Measurements from ENCODE around the gene EXOC7.
"Not testable (repeated sequence)": the region's sequence is repeated elsewhere in the genome, so short reads cannot be mapped to it uniquely, and the experiment has no call there.

EXOC7 gene

DNA sequence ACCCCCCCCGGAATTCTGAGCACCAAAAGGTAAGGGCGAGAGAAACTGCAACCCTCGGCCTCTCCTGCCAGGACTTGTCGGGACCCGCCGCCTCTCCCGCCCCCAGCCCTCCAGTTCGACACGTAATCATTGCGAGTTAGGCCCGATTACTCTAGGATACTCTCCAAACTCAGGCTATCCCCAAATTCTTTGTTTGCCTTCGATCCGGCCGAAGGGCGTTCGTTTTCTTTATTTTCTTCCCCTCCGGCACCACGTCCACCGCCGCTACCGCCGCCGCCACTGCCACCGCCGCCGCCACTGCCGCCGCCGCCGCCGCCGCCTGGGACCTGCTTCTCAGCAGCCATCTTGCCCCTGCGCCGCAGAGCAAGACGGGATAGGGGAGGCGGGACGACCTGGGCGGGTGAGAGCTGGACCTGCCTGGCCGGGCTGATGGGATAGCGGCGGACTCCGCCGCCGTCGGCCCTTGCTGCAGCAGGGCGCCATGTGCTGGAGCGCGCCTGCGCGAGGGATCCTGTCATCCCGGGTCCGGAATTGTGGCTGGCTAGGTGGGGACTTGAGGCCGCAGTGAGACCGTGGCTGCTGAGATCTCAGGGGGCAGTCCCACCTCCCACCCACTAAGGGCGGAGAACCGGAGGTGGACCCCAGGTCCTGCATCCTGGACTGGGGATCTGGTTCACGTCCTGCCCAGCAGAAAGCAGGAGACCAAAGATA lies 31.3 kb downstream of the EXOC7 start, which contains the start of gene SRP68:
Gene SRP68 (minus strand): TSS at position 370 of the 711 bp plus-strand sequence. CDS start 26 bp downstream, at position 344.
- DNase-seq (ENCODE audit: low read depth), result peak; percentile 95

DNA sequence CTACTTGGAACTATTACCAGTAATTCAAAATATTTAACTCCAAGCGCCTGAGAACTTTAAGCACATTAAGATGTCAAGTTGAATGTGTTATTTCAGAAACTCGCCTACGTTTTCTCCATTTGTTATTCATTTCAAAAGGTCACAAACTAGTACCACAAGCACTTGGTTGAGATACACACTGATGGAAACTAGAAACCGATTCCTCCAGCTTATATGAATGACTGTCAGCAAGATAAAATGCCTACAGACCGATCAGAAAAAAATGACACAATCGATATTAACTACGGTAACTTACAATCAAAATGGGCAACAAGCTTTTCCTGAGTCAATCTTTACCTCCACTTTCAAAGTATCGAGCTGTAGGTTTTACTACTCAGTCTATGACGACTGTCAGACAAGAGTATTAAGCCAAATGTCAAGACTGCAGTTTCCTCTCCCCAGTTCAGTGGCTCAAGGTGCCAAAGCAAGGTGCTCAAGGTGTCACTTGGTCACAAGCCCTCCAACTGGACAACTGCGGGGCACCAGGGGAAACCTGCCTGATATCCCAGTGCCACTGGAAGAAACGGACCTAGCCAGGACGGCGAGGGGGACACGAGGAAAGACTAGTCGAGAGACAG lies 31.9 kb downstream of the EXOC7 start:
- DNase-seq (ENCODE audit: low read depth), result no peak

DNA sequence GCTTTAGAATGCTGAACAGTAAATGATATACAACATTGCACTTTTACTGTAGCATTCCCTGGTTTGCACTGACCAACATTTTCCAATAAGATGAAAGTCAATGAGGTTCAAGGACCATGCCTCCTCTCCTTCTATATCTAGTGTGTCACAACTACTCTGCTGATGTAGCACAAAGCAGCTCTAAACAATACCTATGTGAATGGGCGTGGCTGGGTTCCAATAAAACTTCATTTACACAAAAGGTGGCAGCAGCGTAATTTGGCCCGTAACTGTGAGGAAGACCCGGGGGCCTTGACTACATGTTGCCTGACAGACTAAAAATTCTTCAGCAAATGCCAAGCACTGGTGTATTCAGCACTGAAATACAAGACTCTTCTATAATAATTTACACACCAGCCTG lies 37.8 kb downstream of the EXOC7 start:
- no peak for DNase-seq (ENCODE audit: low read depth)

DNA sequence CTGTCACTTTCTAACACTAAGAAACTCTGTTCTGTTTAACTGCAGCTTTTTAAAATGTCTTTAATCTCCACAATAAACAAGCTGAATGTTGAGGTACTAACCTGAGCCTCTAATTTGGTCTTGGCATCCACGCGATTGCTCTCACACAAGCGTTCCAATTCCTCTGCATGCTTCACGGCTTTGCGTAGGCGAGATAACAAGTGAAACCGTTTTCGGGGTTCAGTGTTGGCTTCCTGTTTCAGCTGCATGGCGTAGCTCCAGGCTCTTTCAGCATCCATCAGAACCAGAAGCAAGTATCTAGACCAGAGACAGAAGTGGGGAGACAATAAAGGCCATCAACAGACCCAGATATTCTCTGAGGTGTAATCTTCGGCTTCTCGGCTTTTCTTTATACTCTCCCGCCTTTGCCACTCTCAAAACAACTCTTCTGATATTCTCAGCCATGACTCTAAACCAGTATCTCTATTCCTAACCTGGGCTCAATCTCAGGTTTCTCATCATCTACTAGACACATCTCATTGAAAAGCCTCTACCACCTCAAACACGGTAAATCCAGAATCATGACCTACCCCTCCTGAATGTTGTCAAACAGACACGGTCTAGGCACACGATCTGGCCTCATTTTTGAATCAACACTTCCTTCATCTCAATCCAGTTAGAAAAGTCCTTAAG lies 39.6 kb downstream of the EXOC7 start:
- DNase-seq (ENCODE audit: low read depth), result no peak

DNA sequence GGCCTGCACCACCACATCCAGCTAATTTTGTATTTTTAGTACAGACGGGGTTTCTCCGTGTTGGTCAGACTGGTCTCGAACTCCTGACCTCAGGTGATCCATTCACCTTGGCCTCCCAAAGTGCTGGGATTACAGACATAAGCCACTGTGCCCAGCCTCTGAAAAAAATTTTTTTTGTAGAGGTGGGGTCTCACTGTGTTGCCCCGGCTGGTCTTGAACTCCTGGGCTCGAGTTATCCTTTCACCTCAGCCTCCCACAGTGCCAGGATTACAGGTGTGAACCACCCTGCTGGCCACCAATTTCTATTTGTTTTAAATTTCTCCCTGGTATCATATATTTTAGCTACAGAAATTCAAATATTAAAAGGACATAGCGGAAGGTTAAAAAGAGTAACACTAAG lies 45.3 kb downstream of the EXOC7 start:
- not testable (repeated sequence) for DNase-seq (ENCODE audit: low read depth)

DNA sequence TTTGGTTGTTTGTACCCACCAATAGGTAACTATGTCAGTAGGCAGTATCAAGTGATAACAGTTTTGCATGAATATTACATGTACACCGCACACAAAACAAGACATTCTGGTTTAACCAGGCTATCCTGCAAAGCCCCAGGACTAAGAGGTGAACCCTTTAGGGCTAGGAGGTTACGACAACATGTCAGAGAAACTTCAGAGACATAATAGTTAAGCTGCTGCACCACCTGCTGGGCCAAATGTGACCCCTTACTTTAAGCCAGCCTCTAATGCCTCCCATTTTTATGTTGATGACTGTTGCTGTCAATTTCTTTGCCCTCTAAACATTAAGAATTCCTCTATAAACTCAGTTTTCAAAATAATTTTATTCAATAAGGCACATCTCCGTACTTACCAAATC lies 46.7 kb downstream of the EXOC7 start:
- no peak for DNase-seq (ENCODE audit: low read depth)

DNA sequence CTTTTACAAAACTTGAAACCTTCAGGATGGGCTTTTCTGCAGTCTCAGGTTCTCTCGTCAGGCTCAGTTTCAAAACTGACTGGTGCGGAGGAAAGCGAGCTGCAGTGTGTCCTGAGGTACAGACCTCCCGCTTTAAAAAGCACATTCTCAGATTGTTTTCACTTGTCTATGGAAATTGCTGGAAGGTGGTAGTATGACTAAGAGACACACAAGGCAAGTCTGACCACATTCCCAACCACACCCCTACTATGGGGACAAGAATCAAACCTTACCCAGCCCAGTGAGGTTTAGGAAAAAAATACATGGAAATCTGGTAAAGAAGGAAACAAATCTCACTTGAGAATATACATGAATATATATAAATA lies 49.5 kb downstream of the EXOC7 start:
- DNase-seq (ENCODE audit: low read depth), result peak; percentile 82

DNA sequence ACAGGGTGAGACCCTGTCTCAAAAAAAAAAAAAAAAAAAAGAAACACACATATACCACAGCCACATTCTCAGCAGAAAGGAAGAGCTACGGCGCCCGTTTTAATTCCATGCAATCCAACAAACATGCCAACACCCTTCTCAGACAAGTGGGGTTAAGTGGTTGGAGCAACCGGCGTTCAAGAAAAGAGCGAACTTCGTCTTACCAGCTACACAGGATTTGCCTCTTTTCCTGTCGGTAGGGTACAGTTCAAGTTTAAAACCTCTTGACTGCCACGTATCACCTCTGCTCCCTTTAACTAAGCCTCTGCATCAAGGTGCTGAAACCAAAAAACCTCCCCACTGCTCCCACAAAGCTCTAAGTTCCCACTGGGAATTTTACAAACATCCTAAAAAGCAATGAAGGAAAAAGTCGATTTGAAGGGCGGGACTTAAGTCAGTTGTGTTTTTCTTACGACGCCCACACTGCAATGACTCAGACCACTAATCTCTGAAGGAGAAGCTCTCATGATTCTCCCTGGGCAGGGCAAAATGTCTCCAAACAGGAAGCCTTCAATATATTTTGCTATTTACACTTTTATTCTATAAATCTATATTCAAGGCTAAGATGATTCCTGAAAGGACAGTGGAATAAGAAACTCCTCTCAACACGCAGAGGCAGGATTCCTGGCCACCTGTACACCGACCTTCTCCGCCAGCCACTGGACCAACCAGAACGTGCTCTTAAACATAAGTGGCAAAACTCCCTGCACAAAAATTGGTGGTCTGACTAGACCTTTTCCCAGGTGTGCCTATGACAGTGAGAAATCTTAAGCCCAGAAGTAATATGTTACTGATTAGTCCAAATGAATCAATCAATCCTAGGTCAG lies 50.1 kb downstream of the EXOC7 start:
- peak; percentile 87 for DNase-seq (ENCODE audit: low read depth)

DNA sequence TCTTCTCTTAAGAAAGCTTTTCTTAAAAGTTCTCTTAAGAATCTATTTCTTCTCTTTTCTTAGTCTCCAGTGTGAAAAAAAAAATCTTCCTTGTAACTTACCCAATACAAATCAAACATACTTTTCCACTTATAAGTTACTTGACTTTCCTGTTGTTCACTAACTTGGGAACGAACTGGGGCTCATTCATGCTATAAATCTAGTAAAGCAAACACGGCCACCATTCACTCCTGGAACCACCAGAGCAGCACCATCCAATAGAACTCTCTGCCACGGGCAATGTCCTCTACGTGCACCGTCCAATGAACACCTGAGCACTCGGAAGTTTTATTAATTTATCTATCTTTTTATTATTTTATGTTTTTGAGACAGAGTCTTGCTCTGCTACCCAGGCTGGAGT lies 52.0 kb downstream of the EXOC7 start:
- no peak for DNase-seq (ENCODE audit: low read depth)

DNA sequence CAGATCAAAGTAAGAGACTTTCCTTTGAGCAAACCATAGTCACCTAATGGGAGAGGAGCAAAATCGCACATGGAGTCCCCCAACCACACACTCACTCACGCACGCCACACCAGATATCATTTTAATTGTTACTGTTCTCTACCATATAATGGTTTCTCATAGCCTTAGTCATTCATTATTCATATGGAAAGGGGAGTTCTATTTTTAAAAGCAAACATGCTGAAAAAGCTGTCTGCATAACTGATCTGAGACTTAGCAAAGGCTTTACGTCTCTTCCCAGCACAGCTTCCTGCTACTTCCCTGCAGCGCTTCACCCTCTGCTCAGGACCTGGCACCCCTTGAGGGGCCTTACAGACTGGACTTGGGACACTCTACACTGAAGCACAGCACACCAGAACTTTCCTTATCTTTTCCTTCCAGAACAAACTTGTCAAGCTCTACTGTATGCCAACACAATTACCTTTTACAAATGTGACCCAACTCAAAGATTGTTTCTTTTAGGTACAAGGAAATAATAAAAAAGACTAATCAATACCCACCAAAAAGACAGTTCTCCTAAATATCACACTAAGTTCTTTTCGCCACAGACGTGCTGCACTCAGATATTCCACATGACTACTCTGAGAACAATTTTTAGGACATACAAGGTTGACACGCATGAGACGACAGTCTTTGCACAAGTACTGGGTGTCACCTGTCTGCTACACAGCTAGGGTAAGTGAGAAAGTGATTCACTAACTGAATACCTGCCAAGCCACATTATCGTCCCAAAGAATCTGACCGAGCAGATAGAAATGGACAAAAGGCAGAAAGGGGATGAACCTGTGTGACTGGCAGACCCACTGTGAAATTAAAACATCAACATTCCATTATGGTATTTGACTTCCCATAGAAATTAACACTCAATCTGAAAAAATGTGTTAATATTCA lies 52.8 kb downstream of the EXOC7 start:
- peak; percentile 26 for DNase-seq (ENCODE audit: low read depth)

DNA sequence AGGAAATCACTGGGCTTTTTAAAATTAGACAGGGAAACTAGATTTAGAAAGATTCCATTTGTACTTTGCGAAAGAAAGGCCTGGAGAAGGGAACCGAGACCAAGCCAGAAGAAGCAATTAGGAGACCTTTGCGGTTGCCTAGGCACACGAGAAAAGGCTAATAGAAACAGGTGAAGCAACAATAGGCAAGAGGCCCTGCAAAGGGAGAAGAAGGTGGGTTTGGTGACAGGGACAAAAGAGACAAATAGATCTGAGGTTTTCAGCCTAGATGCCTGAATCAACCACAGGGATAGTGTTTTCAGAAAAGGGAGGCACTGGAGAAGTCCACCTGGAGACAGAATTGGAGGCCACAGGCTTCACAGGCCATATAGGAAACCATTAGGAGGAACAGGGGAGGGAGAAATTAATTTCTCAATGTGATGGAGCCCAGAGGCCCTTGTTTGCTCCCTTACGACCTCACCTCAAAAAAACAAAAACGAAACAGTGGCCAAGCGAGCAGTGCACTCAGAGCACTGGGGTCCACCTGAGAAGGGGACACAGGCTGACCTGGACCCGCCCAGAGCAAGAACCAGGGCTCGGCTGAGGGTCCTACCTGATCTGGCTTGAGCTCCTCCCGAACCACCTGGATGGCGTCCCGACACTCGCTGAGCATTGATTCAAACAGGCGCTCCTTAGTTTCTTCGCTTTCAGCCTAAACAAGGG lies 53.6 kb downstream of the EXOC7 start:
- no peak for DNase-seq (ENCODE audit: low read depth)

DNA sequence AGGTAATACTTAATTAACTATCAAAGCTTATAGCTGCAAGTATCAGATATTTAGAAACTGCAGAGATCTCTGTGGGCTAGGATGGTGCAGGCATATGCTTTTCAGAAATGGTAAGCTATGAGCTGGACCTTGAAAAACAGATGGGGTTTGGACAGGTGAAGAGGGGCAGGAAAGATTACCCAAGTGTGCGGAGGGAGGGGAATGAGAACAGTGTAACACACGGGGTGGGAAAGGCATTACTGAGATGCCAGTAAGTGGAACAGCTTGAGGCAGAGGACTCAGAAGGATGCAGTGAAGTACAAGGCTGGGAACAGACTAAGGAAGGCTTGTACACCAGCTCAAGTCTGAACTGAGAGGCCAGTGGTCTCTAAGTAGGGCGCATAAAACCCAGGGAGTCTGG lies 54.3 kb downstream of the EXOC7 start:
- DNase-seq (ENCODE audit: low read depth), result no peak

DNA sequence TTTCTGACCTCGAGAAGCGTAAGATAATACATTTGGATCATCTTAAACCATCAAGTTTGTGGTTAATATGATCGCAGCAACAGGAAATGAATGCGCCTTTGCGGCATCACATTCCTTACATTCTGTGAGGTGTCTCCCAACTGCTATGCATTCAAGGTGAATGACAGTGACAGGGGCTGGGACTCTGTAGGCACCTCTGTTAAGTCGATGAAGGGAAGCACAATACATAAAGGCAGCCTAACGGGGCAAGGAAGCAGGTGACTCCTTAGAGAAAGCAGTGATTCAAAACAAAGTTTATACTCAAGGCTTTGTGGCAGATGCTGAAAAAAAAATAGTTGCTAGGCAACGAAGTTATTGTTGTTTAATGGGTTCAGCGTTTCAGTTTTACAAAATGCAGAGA lies 54.9 kb downstream of the EXOC7 start:
- peak; percentile 90 for DNase-seq (ENCODE audit: low read depth)

DNA sequence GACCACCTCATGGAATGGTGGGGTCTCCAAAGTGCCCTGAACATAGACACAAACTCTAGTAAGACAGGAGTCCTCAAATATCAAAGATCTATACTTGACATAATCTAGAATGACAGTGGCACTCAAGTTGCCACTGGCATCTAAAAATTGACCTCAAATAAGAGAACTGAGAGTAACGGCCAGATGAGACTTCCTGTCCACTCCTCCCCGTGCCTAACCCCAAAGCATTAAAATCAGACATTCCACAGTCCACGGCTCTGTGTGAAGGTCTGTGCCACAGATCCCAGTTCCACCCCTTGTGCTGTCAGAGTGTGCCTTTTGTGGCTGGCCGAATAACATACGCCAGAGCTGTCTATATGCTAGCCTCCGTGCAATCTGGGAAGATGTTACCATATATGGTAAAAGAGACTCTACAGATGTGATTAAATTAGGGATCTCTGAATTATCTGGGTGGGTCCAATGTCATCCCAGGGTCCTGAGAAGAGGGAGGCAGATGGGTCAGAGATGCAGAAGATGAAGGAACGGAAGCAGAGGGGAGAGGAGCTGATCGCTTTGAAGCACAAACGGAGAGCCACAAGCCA lies 55.5 kb downstream of the EXOC7 start:
- no peak for DNase-seq (ENCODE audit: low read depth)

DNA sequence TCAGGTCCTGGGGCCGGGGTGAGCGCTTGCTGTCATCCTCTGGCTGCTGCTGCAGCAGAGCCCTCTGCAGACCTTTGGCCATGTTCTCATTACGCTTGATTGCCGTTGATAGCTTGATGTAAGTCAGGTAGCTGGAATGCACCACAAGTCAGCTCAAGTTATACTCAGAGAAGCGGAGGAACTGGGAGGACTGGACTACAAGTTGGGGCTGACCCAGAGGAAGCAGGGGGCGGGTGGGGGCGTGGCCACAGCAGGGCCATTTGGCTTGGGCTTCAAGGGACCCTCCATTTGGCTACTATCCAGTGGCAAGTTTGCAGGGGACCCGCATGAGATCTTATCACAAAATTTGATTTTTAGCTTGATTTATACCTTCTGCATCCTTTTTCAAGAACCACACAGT lies 57.5 kb downstream of the EXOC7 start:
- no peak for DNase-seq (ENCODE audit: low read depth)

DNA sequence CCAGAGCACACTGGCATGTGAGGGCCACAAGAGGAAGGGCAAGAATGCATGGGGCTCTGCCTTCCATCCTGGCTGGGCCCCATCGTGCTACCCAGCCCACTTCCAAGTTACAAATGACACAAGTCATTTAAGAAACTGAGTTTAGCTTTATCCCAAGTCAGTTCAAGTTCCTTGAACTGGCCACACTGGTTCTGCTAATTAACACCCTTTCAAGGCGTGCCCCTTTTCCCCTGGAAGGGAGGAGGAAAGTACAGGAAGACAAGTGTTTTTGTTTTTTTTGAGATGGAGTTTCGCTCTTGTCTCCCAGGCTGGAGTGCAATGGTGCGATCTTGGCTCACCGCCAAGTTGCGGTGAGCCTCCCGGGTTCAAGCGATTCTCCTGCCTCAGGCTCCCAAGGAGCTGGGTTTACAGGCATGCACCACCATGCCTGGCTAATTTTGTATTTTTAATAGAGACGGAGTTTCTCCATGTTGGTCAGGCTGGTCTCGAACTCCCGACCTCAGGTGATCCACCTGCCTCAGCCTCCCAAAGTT lies 59.0 kb downstream of the EXOC7 start:
- not testable (repeated sequence) for DNase-seq (ENCODE audit: low read depth)

DNA sequence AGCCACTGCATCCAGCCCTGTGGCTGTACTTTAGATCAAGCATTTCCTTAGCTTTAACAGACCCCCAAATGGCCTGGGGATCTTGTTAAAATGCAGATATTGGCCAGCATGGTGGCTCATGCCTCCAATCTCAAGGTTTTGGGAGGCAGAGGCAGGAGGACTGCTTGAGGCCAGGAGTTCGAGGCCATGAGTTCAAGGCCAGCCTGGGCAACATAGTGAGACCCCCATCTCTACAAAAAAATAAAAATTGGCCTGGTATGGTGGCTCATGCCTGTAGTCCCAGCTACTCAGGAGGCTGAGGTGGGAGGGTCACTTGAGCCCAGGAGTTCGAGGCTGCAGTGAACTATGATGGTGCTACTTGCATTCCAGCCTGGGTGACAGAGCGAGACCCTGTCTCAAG lies 60.7 kb downstream of the EXOC7 start:
- not testable (repeated sequence) for DNase-seq (ENCODE audit: low read depth)

DNA sequence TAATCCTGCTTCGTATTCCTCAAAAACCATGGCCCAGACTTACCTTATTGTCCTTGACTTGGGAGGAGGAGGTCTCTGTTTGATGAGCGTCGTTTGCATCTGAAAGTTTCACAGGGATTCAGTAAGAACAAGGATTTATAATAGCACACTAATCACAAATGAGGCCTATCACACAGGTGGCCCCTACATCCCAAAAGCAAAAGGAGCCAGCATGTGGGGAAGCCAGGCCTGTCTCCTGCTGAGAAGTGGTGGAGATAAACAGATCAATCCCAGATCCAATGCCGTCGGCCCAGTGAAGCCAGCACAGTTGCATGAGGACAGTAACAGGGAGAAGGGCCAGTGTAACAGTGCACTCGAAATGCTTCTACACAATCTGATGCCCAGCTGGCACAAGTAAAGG lies 63.2 kb downstream of the EXOC7 start:
- DNase-seq (ENCODE audit: low read depth), result no peak

DNA sequence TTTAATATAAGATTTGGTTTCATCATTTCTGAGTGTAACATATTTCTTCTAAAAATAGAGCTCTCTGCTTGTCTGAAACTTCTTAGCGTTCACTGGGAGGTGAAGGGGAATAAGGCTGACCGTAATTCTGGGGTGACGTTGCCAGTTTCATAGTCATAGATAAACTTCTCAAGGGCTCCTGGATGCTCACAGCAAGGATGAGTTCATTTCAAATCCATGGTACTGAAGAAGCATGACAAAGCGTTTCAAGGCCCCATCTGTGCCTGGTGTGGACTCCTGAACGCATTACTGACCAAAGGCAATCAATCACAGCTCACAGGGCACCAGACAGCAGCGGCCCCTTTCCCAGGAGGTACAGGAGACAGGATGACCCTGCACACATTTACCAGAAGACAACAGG lies 64.5 kb downstream of the EXOC7 start:
- no peak for DNase-seq (ENCODE audit: low read depth)

DNA sequence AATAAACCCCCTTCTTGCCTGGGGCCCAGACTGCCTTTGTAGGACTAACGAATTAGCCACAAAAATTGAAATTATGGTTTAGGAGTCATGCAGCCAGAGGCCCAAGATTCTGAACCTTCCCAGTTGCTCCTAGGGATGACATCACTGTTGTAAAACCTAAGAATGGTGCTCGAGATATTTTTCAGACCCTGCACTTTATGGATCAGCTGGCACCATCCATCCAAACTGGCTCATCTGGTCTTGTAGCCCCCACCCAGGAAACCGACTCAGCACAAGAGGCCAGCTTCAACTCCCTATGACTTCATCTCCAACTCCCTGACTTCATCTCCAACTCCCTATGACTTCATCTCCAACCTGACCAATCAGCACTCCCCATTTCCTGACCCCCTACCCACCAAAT lies 65.5 kb downstream of the EXOC7 start:
- DNase-seq (ENCODE audit: low read depth), result no peak
